Measurements from ENCODE around the gene LBX2.

DNA sequence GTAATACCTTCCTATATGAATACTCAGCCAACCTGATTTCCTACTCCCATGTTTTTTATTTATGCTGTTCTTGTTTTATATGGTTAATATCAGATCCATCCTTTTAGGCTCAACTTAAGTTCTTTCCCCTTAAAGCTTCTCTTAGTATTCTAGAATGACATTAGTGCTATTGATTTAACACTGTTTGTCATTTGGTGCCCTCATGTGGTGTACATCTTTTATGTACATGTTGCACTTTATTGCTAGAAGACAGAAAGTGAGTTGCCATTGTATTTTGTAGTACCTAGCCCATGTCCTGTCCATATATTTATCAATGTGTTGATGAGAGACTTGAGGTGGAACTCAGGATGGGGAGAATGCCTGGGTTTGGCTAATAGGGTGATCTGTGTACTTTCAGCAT lies 32.8 kb upstream of the LBX2 start:
- no peak for TF ChIP-seq POLR2AphosphoS5 (IDR thresholded peaks at IDR 0.05; ENCODE audit: low read depth, low read length)
- no peak for TF ChIP-seq REST (IDR thresholded peaks at IDR 0.05; ENCODE audit: insufficient read depth in 1 of 2, low read depth in 2 of 2, low read length in 2 of 2)
- TF ChIP-seq SIN3A (IDR thresholded peaks at IDR 0.05; ENCODE audit: borderline replicate concordance, insufficient read depth, low read length) = no peak
- no peak for TF ChIP-seq TAF1 (IDR thresholded peaks at IDR 0.05; ENCODE audit: borderline replicate concordance, insufficient read depth, low read length)

Data from PFSK-1 (cell line).